SH-SY5Y (cell line): ENCODE measurements around the gene EEF1AKMT2.

Source experiments
- GATA2 ChIP-seq: IDR thresholded peaks from 2 replicates; pipeline ENCODE4 v1.6.1; 2011; ENCODE audit warnings: mild to moderate bottlenecking, low read depth, low read length
- GATA3 ChIP-seq: IDR thresholded peaks from 2 replicates; pipeline ENCODE4 v1.6.1; 2011; ENCODE audit warnings: low read depth, mild to moderate bottlenecking, low read length, moderate library complexity

Gene EEF1AKMT2

DNA sequence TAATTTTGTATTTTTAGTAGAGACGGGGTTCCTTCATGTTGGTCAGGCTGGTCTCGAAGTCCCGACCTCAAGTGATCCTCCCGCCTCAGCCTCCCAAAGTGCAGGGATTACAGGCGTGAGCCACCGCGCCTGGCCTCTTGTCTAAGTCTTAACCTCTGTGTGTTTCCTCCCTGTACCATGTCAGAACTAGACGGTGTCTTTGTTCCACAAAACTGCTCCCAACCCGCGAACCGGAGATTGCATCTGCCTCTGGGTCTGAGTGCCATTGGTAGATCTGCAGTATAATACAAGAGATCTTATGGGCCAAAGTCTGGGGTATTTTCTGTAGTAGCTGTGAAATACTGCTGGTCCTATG lies 1.3 kb upstream of the EEF1AKMT2 start:
- TF ChIP-seq GATA2 (no peak), GATA3 (no peak)

DNA sequence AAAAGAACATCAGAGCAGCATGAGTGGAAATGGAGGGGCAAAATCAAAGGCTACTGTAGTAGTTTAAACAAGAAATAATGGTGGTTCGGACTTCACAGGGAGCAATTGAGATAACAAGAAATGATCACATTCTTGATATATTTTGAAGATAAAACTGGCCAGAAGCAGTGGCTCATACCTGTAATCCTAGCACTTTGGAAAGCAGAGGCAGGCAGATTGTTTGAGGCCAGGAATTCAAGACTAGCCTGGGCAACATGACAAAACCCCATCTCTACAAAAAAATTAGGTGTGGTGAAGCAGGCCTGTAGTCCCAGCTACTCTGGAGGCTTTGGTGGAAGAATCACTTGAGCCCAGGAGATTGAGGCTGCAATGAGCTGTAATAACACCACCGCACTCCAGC lies 22.9 kb downstream of the EEF1AKMT2 start:
- TF ChIP-seq GATA3: no peak
- no peak for TF ChIP-seq GATA2

DNA sequence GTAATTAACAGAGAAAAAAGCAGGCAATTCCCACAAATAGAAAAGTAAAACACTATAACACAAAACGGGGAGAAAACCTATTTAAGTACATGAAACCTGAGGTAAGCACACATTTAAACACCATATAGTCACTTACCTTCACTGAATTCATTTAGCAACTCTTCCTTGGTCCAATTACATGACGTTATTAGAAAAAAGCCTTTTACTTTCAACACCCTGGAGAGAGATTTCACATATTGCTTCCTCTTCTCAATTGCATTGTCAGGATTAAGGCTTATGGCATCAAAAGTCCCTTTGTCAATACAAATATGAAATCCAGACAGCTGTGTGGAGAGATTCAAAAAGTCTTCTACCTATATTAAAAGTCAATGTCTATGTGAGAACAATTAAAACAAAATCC lies 26.4 kb downstream of the EEF1AKMT2 start:
- TF ChIP-seq GATA3: no peak
- no peak for TF ChIP-seq GATA2

DNA sequence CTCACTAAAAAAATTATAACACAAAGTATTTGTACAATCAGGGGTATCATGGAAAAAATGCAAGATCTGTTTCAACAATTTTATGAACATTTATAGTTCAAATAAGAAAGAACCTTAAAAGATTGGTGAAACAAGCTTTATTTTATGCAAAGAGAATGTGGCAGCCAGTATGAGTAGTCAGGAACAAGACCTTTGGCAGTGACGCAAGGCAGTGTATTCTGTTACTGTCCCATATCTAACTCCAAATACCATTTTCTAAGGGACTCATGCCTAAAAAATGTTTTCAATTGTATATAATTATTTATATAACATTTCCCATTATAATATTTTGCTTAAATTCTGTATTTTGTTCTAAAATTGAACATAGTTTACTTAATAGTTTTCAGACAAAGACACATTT lies 28.4 kb downstream of the EEF1AKMT2 start:
- TF ChIP-seq GATA3: no peak
- no peak for TF ChIP-seq GATA2

DNA sequence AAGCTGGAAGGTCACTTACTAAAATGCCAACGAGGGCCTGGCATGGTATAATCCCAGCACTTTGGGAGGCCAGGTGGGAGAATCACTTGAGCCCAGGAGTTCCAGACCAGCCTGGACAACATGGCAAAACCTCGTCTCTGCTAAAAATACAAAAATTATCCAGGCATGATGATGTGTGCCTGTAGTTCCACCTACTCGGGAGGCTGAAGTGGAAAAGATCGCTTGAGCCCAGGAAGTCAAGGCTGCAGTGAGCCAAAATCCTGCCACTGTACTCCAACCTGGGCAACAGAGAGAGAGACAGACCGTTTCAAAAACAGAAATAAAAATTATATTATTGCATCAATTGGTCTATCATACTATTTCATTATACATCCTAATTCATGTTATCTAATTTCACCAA lies 29.4 kb downstream of the EEF1AKMT2 start:
- TF ChIP-seq GATA2 (no peak), GATA3 (no peak)

DNA sequence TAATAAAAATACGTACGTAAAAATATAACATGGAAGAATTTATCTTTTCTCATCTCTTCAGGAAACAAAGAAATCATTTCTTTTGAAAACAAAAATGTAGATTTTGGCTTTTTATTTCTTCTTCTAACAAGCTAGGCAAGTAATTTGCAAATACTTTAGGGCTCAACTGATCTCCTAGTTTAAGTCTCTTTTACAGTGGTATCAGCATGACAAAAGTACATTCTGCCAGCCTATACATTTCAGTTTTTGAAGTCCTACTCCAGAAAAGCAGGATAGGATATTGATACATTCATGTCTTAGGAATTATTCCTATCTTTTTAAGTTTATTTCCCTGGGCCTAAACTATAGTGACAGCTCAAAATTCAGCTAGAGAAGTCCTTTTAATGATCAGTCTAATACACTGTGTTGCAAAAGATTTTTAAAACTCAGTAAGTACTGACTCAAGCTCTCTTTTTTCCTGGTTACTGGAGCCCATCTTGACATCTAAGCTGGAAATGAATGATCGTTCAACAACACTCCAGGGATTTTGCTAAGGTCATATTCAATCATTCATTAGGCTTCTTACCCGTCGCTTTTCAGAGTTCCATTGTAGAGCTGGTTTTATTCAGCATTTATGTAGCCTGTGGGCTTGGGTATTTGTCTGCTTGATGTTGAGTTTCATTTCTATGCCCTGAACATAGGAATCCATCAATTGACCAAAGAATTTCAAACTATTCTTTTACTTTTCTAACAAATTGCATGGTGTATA lies 35.4 kb downstream of the EEF1AKMT2 start:
- TF ChIP-seq GATA2 (no peak), GATA3 (no peak)

DNA sequence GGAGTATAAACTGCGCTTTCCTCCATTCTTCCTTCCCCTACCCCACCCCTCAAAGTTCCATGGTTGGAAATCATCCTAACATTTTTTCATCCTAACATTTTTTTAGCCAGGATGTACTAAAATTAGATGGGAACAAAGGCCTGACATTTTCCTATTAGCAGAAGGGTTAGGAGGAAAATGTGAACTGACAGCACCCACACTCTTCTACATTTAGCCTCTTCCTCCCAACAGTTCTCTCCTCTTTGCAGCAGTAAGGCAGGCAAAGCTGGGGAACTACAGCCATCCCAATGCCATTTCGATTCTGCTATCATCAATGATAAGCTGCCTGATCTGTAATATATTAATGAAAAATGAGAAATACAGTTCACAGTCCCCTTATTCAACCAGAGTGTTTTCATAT lies 36.1 kb downstream of the EEF1AKMT2 start:
- TF ChIP-seq GATA3: no peak
- no peak for TF ChIP-seq GATA2

DNA sequence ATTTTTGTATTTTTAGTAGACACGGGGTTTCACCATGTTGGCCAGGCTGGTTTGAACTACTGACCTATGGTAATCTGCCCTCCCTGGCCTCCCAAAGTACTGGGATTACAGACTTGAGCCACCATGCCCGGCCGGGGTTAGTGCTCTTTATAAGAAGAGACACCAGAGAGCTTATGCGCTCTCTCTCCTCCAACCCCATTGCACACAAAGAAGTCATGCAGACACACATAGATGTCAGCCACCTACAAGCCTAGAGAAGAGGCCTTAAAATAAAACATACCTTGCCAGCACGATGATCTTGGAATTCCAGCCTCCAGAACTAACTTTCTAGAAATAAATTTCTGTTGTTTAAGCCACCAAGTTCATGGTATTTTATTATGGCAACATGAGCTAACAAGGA lies 37.5 kb downstream of the EEF1AKMT2 start:
- no peak for TF ChIP-seq GATA3
- no peak for TF ChIP-seq GATA2

DNA sequence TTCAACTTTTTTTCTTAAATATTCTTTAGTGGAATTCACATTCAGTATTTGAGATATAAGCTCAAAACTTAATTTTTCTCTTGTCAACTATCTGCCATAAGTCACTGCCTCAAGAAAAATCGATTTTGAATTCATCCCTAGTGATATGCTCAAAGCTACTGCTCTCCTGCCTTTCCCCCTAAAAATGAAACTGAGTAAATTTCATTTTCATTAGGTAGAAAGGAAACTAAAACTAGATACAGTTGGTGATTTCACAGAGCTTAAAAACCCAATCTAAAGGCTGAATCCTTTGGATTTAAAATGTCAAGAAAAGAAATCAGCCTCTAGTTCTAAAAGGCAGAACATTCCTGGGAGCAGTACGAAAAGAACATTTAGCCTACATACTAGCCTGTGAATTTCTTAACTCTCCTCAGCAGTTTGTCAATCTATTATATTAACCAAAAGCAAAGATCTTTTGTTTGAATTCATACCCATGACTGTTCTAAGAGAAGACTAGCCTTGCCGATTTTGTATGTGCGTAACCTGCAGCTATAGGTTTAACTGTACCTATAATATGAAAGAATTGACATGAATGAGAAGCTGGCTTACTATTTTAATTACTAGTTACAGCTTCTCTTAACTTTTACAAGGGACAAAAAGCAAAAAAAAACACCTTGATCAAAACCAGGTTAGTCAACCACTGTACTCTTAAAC lies 42.6 kb downstream of the EEF1AKMT2 start:
- TF ChIP-seq GATA3 (no peak), GATA2 (no peak)

DNA sequence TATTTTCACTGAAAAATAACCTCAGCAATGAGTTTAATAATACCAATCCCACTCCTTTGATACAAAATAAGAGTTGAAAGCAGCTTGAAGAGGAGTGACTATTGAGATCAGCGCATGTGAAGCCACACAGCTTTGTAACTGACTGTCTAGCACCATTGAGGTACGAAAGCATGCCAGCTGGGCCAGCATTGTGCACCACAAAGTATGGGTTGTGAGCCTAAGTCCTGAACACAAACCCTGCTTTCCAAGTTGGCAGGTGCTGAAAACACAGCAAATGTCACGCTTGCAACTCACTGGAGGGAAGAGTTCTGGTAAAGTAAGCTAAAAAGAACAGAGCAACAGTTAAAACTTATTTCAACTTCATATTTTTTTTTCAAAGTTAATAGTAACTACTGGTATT lies 43.5 kb downstream of the EEF1AKMT2 start:
- no peak for TF ChIP-seq GATA2
- TF ChIP-seq GATA3: no peak

DNA sequence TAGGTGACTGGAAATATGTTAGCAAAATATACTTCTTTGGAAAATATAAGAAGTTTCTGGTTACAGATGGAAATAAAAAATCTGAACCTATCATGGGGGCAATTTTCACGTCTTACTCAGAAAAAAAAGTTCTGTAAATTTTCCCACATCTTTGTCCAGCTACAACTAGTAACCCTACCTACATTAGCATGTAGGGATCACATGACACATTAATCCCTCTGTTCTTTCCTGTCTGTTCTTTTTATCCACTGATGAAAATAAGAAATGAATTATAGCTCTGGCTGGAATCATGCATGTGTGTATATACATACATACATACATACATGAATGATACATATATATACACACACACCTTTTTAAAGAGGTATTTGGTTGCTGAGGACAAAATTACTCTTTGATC lies 43.9 kb downstream of the EEF1AKMT2 start:
- TF ChIP-seq GATA2 (no peak), GATA3 (no peak)

DNA sequence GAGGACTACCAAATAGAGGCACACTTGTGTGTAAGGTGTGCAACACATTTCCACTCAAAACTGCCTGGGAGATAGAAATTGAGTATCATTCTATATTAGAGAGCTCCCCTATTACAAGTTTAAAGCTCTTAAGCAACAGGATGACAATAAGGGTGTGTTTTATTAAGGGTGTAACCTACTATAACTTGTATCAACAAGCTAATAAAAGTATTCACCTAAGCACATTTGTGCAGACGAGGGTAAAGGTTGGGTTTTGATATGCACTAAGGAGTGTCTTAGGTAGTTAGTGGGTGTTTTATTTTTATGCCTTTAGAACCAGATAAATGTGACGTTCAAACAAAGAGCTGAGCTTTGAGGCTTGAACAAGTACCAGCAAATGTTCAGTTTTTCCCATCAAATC lies 44.7 kb downstream of the EEF1AKMT2 start:
- TF ChIP-seq GATA3 (no peak), GATA2 (no peak)

DNA sequence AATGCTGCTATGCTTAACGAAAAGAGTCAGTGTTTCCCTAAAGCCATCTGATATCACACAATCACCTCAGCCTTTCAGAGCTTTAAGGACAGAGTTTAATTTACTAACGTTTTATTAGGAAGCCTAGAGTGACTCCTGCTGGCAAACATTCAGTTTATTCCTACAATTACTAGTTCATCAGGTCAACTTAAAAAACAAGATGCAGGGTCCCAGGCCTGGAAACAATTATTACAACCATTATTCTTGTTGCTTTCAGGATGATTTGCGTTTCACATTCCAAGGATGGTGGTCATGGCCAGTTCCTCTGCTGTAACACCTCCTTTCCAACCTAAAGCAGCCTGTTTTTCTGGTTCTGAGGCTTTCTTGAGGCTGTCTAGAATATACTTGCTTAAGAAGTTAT lies 46.0 kb downstream of the EEF1AKMT2 start:
- TF ChIP-seq GATA2: no peak
- TF ChIP-seq GATA3: no peak

DNA sequence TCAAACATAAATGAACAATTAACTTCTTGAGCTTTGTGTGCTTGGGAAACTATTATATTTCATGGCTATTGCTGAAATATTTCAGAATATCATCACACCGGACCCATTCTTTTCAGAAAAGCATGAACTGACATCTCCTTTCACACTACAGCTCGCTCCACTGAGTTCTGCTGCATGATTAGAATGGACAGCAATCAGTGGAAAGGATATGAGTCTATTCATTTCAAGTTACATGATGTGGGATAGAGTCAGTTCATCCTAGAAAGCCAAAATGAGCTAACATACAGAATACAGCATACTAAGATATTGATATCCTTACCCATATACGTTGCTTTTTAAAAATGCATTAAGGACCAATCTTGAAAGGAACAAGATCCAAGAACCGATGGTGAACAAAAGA lies 46.4 kb downstream of the EEF1AKMT2 start:
- TF ChIP-seq GATA3: no peak
